PC-3 (cell line): ENCODE data around the gene C2CD3.

Experiments used
- EZH2 ChIP-seq: fragments of 300-600 bp; sonication (generic); IDR thresholded peaks from one replicate; pipeline ENCODE4 v1.6.1; 2017; ENCODE audit warnings: antibody characterized with exemption, mild to moderate bottlenecking, low read length; ENCODE audit not compliant: unreplicated experiment
- TF ChIP-seq, protein P1 (sequence below): fragments of 300-600 bp; sonication (generic); conservative IDR thresholded peaks from 2 replicates; pipeline ENCODE4 v1.5.1; 2017; ENCODE audit warnings: antibody characterized with exemption, low read depth, mild to moderate bottlenecking, low read length

DNA sequence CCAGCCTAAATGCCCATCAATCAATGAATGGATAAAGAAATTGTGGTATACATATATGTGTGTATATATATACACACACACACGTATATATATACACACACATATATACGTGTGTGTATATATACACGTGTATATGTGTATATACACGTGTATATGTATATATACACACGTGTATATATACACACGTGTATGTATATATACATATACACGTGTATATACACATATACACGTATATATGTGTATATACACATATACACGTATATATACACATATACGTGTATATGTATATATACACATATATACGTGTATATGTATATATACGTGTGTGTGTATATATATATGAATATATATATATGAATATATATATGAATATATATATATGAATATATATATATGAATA lies 54.1 kb downstream of the C2CD3 start:
- no peak for TF ChIP-seq EZH2
- TF ChIP-seq, protein P1, sequence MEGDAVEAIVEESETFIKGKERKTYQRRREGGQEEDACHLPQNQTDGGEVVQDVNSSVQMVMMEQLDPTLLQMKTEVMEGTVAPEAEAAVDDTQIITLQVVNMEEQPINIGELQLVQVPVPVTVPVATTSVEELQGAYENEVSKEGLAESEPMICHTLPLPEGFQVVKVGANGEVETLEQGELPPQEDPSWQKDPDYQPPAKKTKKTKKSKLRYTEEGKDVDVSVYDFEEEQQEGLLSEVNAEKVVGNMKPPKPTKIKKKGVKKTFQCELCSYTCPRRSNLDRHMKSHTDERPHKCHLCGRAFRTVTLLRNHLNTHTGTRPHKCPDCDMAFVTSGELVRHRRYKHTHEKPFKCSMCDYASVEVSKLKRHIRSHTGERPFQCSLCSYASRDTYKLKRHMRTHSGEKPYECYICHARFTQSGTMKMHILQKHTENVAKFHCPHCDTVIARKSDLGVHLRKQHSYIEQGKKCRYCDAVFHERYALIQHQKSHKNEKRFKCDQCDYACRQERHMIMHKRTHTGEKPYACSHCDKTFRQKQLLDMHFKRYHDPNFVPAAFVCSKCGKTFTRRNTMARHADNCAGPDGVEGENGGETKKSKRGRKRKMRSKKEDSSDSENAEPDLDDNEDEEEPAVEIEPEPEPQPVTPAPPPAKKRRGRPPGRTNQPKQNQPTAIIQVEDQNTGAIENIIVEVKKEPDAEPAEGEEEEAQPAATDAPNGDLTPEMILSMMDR = no peak
